Stimulated activated CD8-positive, alpha-beta memory T cell treated with anti-CD3 and anti-CD28 coated beads, Interleukin-7, amount 100 ng/mL, for 48 hours (primary cell): Measurements from ENCODE around the gene RBM3.
A peak's percentile ranks its signal among the peaks of the same experiment; 100 is the strongest.

Source experiments
- DNase-seq, 2 donors: peaks; one replicate each; pipeline ENCODE4 v3.0.0-alpha.2; 2020; ENCODE audit warnings: low read depth in 1 of 2; ENCODE audit errors: extremely low read depth in 1 of 2

RBM3 gene

GRCh38 chrX:48576108-48576507 lies 1.8 kb downstream of the RBM3 start:
- DNase-seq, result no peak

GRCh38 chrX:48578661-48579128 lies 4.4 kb downstream of the RBM3 start:
- no peak for DNase-seq

GRCh38 chrX:48579259-48579658 lies 5.0 kb downstream of the RBM3 start:
- DNase-seq, result no peak

- no peak for DNase-seq
Measured at GRCh38 chrX:48580662-48581061, 6.4 kb downstream of the RBM3 start.

- no peak for DNase-seq
Measured at GRCh38 chrX:48584698-48585097, 10.4 kb downstream of the RBM3 start.

- DNase-seq, result no peak
Measured at GRCh38 chrX:48589482-48590162, 15.3 kb downstream of the RBM3 start.

GRCh38 chrX:48590203-48591103 lies 16.2 kb downstream of the RBM3 start:
- DNase-seq, result no peak

GRCh38 chrX:48591255-48591791 lies 17.0 kb downstream of the RBM3 start:
- DNase-seq, result no peak

GRCh38 chrX:48592971-48593370 lies 18.7 kb downstream of the RBM3 start:
- DNase-seq, result no peak

- DNase-seq, result no peak
Measured at GRCh38 chrX:48595929-48596328, 21.6 kb downstream of the RBM3 start.

GRCh38 chrX:48597353-48598264 lies 23.3 kb downstream of the RBM3 start, which contains the start of gene WDR13:
TSS of gene WDR13 (plus strand) at chrX:48597492. CDS start at chrX:48597997, 505 bp downstream.
- DNase-seq, result peak; percentile 78 to 83

- no peak for DNase-seq
Measured at GRCh38 chrX:48598614-48599013, 24.3 kb downstream of the RBM3 start.

- no peak for DNase-seq
Measured at GRCh38 chrX:48599341-48599740, 25.1 kb downstream of the RBM3 start.

- no peak for DNase-seq
Measured at GRCh38 chrX:48600226-48600625, 25.9 kb downstream of the RBM3 start.

GRCh38 chrX:48601741-48602394 lies 27.6 kb downstream of the RBM3 start:
- DNase-seq, result no peak

GRCh38 chrX:48604701-48605100 lies 30.4 kb downstream of the RBM3 start:
- no peak for DNase-seq

GRCh38 chrX:48606091-48606490 lies 31.8 kb downstream of the RBM3 start:
- no peak for DNase-seq

- no peak for DNase-seq
Measured at GRCh38 chrX:48611703-48612102, 37.4 kb downstream of the RBM3 start.

GRCh38 chrX:48613502-48614160 lies 39.3 kb downstream of the RBM3 start:
- no peak for DNase-seq

- no peak for DNase-seq
Measured at GRCh38 chrX:48616576-48616975, 42.3 kb downstream of the RBM3 start.
